Body of pancreas (tissue), 4 donors: Measurements from ENCODE around the gene HPN.

ENCODE experiments used
- CTCF ChIP-seq, 7 experiments: fragments of 450-650 bp in 4 of 7; fragments of 200-600 bp in 3 of 7; sonication (generic) in 3 of 7; IDR thresholded peaks; one replicate each; pipeline ENCODE4 v1.5.1; 2016 to 2019; ENCODE audit warnings: antibody characterized with exemption in 7 of 7
- POLR2A ChIP-seq, 3 donors: fragments of 450-650 bp; IDR thresholded peaks; one replicate each; pipeline ENCODE4 v1.6.1; 2016; ENCODE audit warnings: antibody characterized with exemption in 3 of 3, mild to moderate bottlenecking in 2 of 3

- no peak for TF ChIP-seq CTCF (IDR thresholded peaks at IDR 0.05)
- TF ChIP-seq POLR2A (IDR thresholded peaks at IDR 0.05), result no peak
Measured at GRCh38 chr19:35021596-35021995, 19.9 kb upstream of the HPN start.
